ENCODE data around the gene SURF6. TPM values are rescaled to one million over a fixed set of nuclear protein-coding genes. Genes with fewer than 3 reads are reported as not detected.

Gene SURF6
- total and polyA plus RNA-seq, 2 of the 8 experiments (the other 6 are each of a cell fraction or from before 2014, with no cell fraction given) = 6.1 to 23.7 TPM

- Histone ChIP-seq H4K5ac (ENCODE audit: insufficient read length, low read depth, low read length) (no peak overlapping the region), H2BK12ac (ENCODE audit: low read depth, low read length) (no peak overlapping the region), H3K23me2 (ENCODE audit: low read depth, low read length) (peaks cover 7% of the 10 kb centered on the region; the same call in 1 of the 2 replicates), H2BK20ac (ENCODE audit: low read length) (no peak overlapping the region), H2AK5ac (ENCODE audit: low read depth, low read length) (no peak overlapping the region), H3K36me3 (ENCODE audit: control insufficient read depth in 2 of 4, insufficient read depth in 4 of 4, low read length in 3 of 4) (peaks cover 28 to 53% (median 42%) of the 10 kb centered on the region in 4 experiments), H3K9ac (replicated peaks in 1 of 4; ENCODE audit: extremely low read depth in 1 of 4, low read depth in 3 of 4, low read length in 3 of 4) (no peak overlapping the region), H4K20me1 (replicated peaks in 1 of 2; ENCODE audit: control insufficient read depth in 1 of 2, insufficient read depth in 2 of 2, low read length in 2 of 2) (peaks cover 4 to 16% of the 10 kb centered on the region in 2 experiments), H4K91ac (replicated peaks; ENCODE audit: insufficient read length, low read length) (no peak overlapping the region), H3K4me1 (replicated peaks in 1 of 4; ENCODE audit: control insufficient read depth in 3 of 4, insufficient read depth in 4 of 4, low read length in 3 of 4) (peaks cover 0 to 2% (median under 1%) of the 10 kb centered on the region in 4 experiments; a peak in 1 of 7 replicates), H3K23ac (ENCODE audit: insufficient read length) (no peak overlapping the region), H3K9me3 (ENCODE audit: insufficient read depth in 2 of 2, low read depth in 1 of 2, low read length in 1 of 2) (no peaks in the 10 kb centered on the region), H3K27ac (ENCODE audit: low read depth, low read length) (no peak overlapping the region), H3K79me1 (ENCODE audit: low read depth, low read length) (peaks cover 11% of the 10 kb centered on the region), H2AFZ (ENCODE audit: low read length) (no peak overlapping the region), H3K18ac (ENCODE audit: extremely low read depth, low read length) (no peak overlapping the region), H3K4ac (replicated peaks; ENCODE audit: insufficient read length, low read depth, low read length) (no peak overlapping the region), H2BK120ac (replicated peaks; ENCODE audit: low read depth, low read length) (no peak overlapping the region), H3K14ac (ENCODE audit: insufficient read length) (no peak overlapping the region), H3K4me2 (ENCODE audit: insufficient read depth in 1 of 2, low read depth in 2 of 2, low read length in 2 of 2) (no peak overlapping the region), H3K79me2 (ENCODE audit: control insufficient read depth in 1 of 2, insufficient read depth in 2 of 2, low read length in 2 of 2) (peaks cover 0 to 10% of the 10 kb centered on the region in 2 experiments; a peak in 2 of 4 replicates), H2BK15ac (ENCODE audit: low read length) (no peak overlapping the region), H4K8ac (ENCODE audit: extremely low read depth, insufficient read depth, low read length) (no peak overlapping the region), H3K56ac (replicated peaks; ENCODE audit: insufficient read length, low read depth, low read length) (no peak overlapping the region), H2BK5ac (ENCODE audit: low read depth, low read length) (no peak overlapping the region), H3K4me3 (ENCODE audit: extremely low read depth in 1 of 4, insufficient read depth in 2 of 4, low read depth in 3 of 4, low read length in 4 of 4) (no peak overlapping the region), H3K27me3 (replicated peaks in 1 of 4; ENCODE audit: control insufficient read depth in 3 of 4, extremely low read depth in 1 of 4, insufficient read depth in 3 of 4, low read length in 3 of 4) (no peaks in the 10 kb centered on the region)
- DNase-seq (ENCODE audit: low read depth in 1 of 2, low spot score in 2 of 2) (no peak), FAIRE-seq (no peak)
- WGBS, 2 experiments (ENCODE audit: extremely low coverage in 1 of 2, insufficient coverage in 1 of 2, insufficient read length in 1 of 2, insufficient replicate concordance in 2 of 2, low coverage in 1 of 2, low lambda C conversion rate in 2 of 2, missing lambda C conversion rate in 1 of 2) = 97% methylated on average over 5 of the region's 5 CpGs; no CpG with 5 or more reads in 1 of the 2 experiments
- POLR2A ChIA-PET (ENCODE audit: partially characterized antibody) = interaction anchor here (0.9 to 14.8 kb wide), 4 partner anchors 9 to 27 kb away, joined by 3 to 303 read pairs (median 15); partner anchors contain the start of genes MED22, RPL7A, SURF1 and SURF2
- TF ChIP-seq ATF3 (IDR thresholded peaks at IDR 0.05; ENCODE audit: insufficient read depth, low read depth, low read length) (no peak), RBBP5 (IDR thresholded peaks at IDR 0.05; ENCODE audit: borderline replicate concordance, low read depth, low read length) (no peak), MAFK (IDR thresholded peaks at IDR 0.05; ENCODE audit: low read depth, low read length) (no peak), CTBP2 (IDR thresholded peaks at IDR 0.05; ENCODE audit: borderline replicate concordance, insufficient read depth, insufficient read length, low read length) (no peak), NRF1 (IDR thresholded peaks at IDR 0.05; ENCODE audit: low read depth, low read length) (no peak)
- CTCF ChIA-PET (ENCODE audit: partially characterized antibody) = interaction anchor here (0.7 to 5.5 kb wide), 13 partner anchors 10 to 175 kb away, joined by 3 to 45 read pairs (median 4); partner anchors contain the start of gene SURF1
Measured at GRCh38 chr9:133339641-133340040, 3.7 kb upstream of the SURF6 start.
